ENCODE results near the gene C12orf76.

The C12orf76 gene

GRCh38 chr12:110001596-110001995, 46.7 kb downstream of the C12orf76 start:
- no peak overlapping the region for H3K27ac Mint-ChIP-seq
- no peaks in the 10 kb centered on the region for H3K27me3 Mint-ChIP-seq
- H3K4me1 Mint-ChIP-seq (ENCODE audit: low read depth), result peaks cover 41% of the 10 kb centered on the region
- peaks cover 42% of the 10 kb centered on the region for H3K36me3 Mint-ChIP-seq (ENCODE audit: low read depth)
- intact Hi-C loops (cut with micrococcal nuclease), result no loop called here
- H3K9me3 Mint-ChIP-seq, result peaks cover 9% of the 10 kb centered on the region
- no peak overlapping the region for H3K4me3 Mint-ChIP-seq

- Mint-ChIP-seq H3K4me3 (peak overlapping the region; percentile 96), H3K9me3 (no peaks in the 10 kb centered on the region), H3K4me1 (ENCODE audit: low read depth) (peaks cover 42% of the 10 kb centered on the region), H3K27me3 (no peaks in the 10 kb centered on the region), H3K36me3 (ENCODE audit: low read depth) (peaks cover 34% of the 10 kb centered on the region), H3K27ac (peak overlapping the region; percentile 99)
- intact Hi-C loops (cut with micrococcal nuclease), result no loop called here
Observed at GRCh38 chr12:109999983-110000505, 48.3 kb downstream of the C12orf76 start.

- Mint-ChIP-seq H3K9me3 (no peaks in the 10 kb centered on the region), H3K4me1 (ENCODE audit: low read depth) (peaks cover 46% of the 10 kb centered on the region), H3K27me3 (no peaks in the 10 kb centered on the region), H3K4me3 (peak overlapping the region; percentile 96), H3K27ac (peak overlapping the region; percentile 99), H3K36me3 (ENCODE audit: low read depth) (peaks cover 31% of the 10 kb centered on the region)
- intact Hi-C loops (cut with micrococcal nuclease), result no loop called here
Observed at GRCh38 chr12:109999649-109999971, 48.7 kb downstream of the C12orf76 start.

GRCh38 chr12:109998904-109999648, 49.2 kb downstream of the C12orf76 start, which contains the start of gene ANKRD13A:
Gene ANKRD13A, plus strand, starts transcription at chr12:109999430. Its CDS starts 259 bp downstream, at chr12:109999689.
- Mint-ChIP-seq H3K27me3 (no peaks in the 10 kb centered on the region), H3K4me1 (ENCODE audit: low read depth) (peaks cover 52% of the 10 kb centered on the region), H3K36me3 (ENCODE audit: low read depth) (peaks cover 28% of the 10 kb centered on the region), H3K9me3 (no peaks in the 10 kb centered on the region), H3K4me3 (peak within 1 kb of the TSS; percentile 96), H3K27ac (peak within 1 kb of the TSS; percentile 99)
- intact Hi-C loops (cut with micrococcal nuclease), result no loop called here

- Mint-ChIP-seq H3K27me3 (no peaks in the 10 kb centered on the region), H3K4me1 (ENCODE audit: low read depth) (peaks cover 52% of the 10 kb centered on the region), H3K36me3 (ENCODE audit: low read depth) (peaks cover 21% of the 10 kb centered on the region), H3K27ac (peak overlapping the region; percentile 99), H3K9me3 (no peaks in the 10 kb centered on the region), H3K4me3 (peak overlapping the region; percentile 78)
- intact Hi-C loops (cut with micrococcal nuclease), result no loop called here
Observed at GRCh38 chr12:109998241-109998903, 50.0 kb downstream of the C12orf76 start.

GRCh38 chr12:109997393-109997792, 50.9 kb downstream of the C12orf76 start:
- H3K4me1 Mint-ChIP-seq (ENCODE audit: low read depth), result peaks cover 55% of the 10 kb centered on the region
- H3K4me3 Mint-ChIP-seq, result no peak overlapping the region

GRCh38 chr12:109996483-109996853, 51.9 kb downstream of the C12orf76 start:
- Mint-ChIP-seq H3K4me1 (ENCODE audit: low read depth) (peaks cover 53% of the 10 kb centered on the region), H3K27ac (peak overlapping the region; percentile 95), H3K4me3 (peak overlapping the region; percentile 98), H3K36me3 (ENCODE audit: low read depth) (peaks cover 24% of the 10 kb centered on the region), H3K27me3 (no peaks in the 10 kb centered on the region), H3K9me3 (no peaks in the 10 kb centered on the region)
- intact Hi-C loops (cut with micrococcal nuclease), result no loop called here

More at GRCh38 chr12:109997393-109997792, 50.9 kb downstream of the C12orf76 start:
- Mint-ChIP-seq H3K27ac (peak overlapping the region; percentile 95), H3K27me3 (no peaks in the 10 kb centered on the region), H3K36me3 (ENCODE audit: low read depth) (peaks cover 20% of the 10 kb centered on the region), H3K9me3 (no peaks in the 10 kb centered on the region)
- intact Hi-C loops (cut with micrococcal nuclease), result no loop called here

GRCh38 chr12:109995686-109996482, 52.4 kb downstream of the C12orf76 start, which contains the start of gene GIT2:
Gene GIT2, minus strand, starts transcription at chr12:109996368. Its CDS starts 144 bp downstream, at chr12:109996224.
- Mint-ChIP-seq H3K9me3 (no peaks in the 10 kb centered on the region), H3K27ac (peak within 1 kb of the TSS; percentile 95), H3K4me1 (ENCODE audit: low read depth) (peaks cover 47% of the 10 kb centered on the region), H3K27me3 (no peaks in the 10 kb centered on the region), H3K4me3 (peak within 1 kb of the TSS; percentile 98), H3K36me3 (ENCODE audit: low read depth) (peaks cover 30% of the 10 kb centered on the region)
- intact Hi-C loops (cut with micrococcal nuclease), result no loop called here

- Mint-ChIP-seq H3K4me3 (peak overlapping the region; percentile 98), H3K27me3 (no peaks in the 10 kb centered on the region), H3K4me1 (ENCODE audit: low read depth) (peaks cover 41% of the 10 kb centered on the region), H3K36me3 (ENCODE audit: low read depth) (peaks cover 36% of the 10 kb centered on the region), H3K27ac (peak overlapping the region; percentile 95), H3K9me3 (no peaks in the 10 kb centered on the region)
- intact Hi-C loops (cut with micrococcal nuclease), result no loop called here
Observed at GRCh38 chr12:109995361-109995685, 53.0 kb downstream of the C12orf76 start.

- intact Hi-C loops (cut with micrococcal nuclease), result no loop called here
- H3K4me1 Mint-ChIP-seq (ENCODE audit: low read depth), result peaks cover 38% of the 10 kb centered on the region
- no peaks in the 10 kb centered on the region for H3K9me3 Mint-ChIP-seq
- no peaks in the 10 kb centered on the region for H3K27me3 Mint-ChIP-seq
- peak overlapping the region; percentile 98 for H3K4me3 Mint-ChIP-seq
- peaks cover 37% of the 10 kb centered on the region for H3K36me3 Mint-ChIP-seq (ENCODE audit: low read depth)
- peak overlapping the region; percentile 95 for H3K27ac Mint-ChIP-seq
Observed at GRCh38 chr12:109994401-109995175, 53.7 kb downstream of the C12orf76 start.

- H3K27ac Mint-ChIP-seq, result peak overlapping the region; percentile 32
Observed at GRCh38 chr12:109993091-109993490, 55.2 kb downstream of the C12orf76 start.

GRCh38 chr12:109991586-109991985, 56.7 kb downstream of the C12orf76 start:
- no peak overlapping the region for H3K4me3 Mint-ChIP-seq
- no peak overlapping the region for H3K27ac Mint-ChIP-seq
- peaks cover 65% of the 10 kb centered on the region for H3K36me3 Mint-ChIP-seq (ENCODE audit: low read depth)
- intact Hi-C loops (cut with micrococcal nuclease), result no loop called here
- H3K9me3 Mint-ChIP-seq, result no peaks in the 10 kb centered on the region
- no peaks in the 10 kb centered on the region for H3K27me3 Mint-ChIP-seq
- peaks cover 26% of the 10 kb centered on the region for H3K4me1 Mint-ChIP-seq (ENCODE audit: low read depth)

More at GRCh38 chr12:109993091-109993490, 55.2 kb downstream of the C12orf76 start:
- Mint-ChIP-seq H3K36me3 (ENCODE audit: low read depth) (peaks cover 52% of the 10 kb centered on the region), H3K4me3 (no peak overlapping the region), H3K4me1 (ENCODE audit: low read depth) (peaks cover 36% of the 10 kb centered on the region), H3K27me3 (no peaks in the 10 kb centered on the region), H3K9me3 (no peaks in the 10 kb centered on the region)
- intact Hi-C loops (cut with micrococcal nuclease), result no loop called here

Data from dendritic cell treated with granulocyte-macrophage colony-stimulating factor and Interleukin-4, amounts not matched to agents 40 ng/mL and 50 ng/mL, for 4 days (primary cell).